D721Med (cell line): ENCODE results near the gene SAMD4A.

Experiments used
- DNase-seq: peaks from one replicate; pipeline ENCODE4 v3.0.0; 2011; ENCODE audit warnings: low spot score; ENCODE audit not compliant: insufficient read length
- FAIRE-seq: peaks from 2 replicates; lab custom pipeline; 2011; peaks lifted over from hg19 to GRCh38; lab: Jason Lieb, UNC
- TF ChIP-seq, protein P1 (sequence below): IDR thresholded peaks from 2 replicates; pipeline ENCODE4 v1.5.1; 2012; ENCODE audit warnings: mild to moderate bottlenecking, control low read depth; ENCODE audit not compliant: insufficient read depth; ENCODE audit errors: missing control alignments

Gene SAMD4A

DNA sequence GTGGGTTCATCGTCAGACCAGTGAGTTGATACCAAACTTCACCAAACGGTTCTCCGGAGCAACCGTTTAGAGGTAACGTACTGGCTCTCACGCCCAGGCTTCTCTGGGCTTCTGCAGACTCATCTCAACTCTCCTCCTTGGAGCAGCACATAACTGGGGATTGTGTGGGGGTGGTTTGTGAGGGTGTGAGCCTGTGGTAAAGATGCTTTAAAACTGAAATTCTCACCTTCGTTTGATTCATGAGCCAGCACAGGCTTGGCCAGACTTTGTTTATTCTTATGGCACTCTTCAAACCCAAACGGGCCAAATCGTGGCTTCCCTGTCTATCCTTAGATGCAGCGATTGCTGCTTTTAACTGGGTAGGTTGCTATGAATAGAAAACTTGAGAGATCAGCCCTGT is 121.3 kb downstream of the SAMD4A start:
- no peak for FAIRE-seq
- TF ChIP-seq, protein P1, sequence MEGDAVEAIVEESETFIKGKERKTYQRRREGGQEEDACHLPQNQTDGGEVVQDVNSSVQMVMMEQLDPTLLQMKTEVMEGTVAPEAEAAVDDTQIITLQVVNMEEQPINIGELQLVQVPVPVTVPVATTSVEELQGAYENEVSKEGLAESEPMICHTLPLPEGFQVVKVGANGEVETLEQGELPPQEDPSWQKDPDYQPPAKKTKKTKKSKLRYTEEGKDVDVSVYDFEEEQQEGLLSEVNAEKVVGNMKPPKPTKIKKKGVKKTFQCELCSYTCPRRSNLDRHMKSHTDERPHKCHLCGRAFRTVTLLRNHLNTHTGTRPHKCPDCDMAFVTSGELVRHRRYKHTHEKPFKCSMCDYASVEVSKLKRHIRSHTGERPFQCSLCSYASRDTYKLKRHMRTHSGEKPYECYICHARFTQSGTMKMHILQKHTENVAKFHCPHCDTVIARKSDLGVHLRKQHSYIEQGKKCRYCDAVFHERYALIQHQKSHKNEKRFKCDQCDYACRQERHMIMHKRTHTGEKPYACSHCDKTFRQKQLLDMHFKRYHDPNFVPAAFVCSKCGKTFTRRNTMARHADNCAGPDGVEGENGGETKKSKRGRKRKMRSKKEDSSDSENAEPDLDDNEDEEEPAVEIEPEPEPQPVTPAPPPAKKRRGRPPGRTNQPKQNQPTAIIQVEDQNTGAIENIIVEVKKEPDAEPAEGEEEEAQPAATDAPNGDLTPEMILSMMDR, result no peak
- DNase-seq, result no peak

- DNase-seq (no peak), FAIRE-seq (no peak)
- TF ChIP-seq, protein P1, result no peak
Measured at GRCh38 chr14:54689928-54690327, 123.0 kb downstream of the SAMD4A start.

DNA sequence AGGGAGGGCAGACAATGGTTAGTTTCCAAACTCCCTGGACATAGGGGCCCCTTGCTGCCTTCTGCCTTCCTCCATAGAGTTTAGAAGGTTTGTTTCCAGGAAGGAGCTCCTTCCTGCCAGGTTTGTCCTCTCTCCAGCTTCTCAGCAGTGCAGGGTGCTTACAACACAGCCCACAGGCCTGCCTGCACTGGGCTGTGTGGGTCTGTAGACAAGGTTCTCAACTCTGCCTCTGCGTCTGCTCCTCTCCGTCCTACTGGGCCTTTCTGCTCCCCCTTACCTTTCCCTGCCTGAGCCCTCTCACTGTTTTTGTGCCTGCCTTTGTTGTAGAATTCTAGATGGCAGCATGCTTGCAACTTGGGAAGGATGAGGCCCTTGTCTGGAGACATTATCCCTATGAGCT is 124.0 kb downstream of the SAMD4A start:
- TF ChIP-seq, protein P1, result no peak
- DNase-seq (no peak), FAIRE-seq (no peak)

- TF ChIP-seq, protein P1, result peak; percentile 73
- FAIRE-seq, result no peak
- DNase-seq, result no peak
Measured at GRCh38 chr14:54691525-54692283, 124.8 kb downstream of the SAMD4A start.

DNA sequence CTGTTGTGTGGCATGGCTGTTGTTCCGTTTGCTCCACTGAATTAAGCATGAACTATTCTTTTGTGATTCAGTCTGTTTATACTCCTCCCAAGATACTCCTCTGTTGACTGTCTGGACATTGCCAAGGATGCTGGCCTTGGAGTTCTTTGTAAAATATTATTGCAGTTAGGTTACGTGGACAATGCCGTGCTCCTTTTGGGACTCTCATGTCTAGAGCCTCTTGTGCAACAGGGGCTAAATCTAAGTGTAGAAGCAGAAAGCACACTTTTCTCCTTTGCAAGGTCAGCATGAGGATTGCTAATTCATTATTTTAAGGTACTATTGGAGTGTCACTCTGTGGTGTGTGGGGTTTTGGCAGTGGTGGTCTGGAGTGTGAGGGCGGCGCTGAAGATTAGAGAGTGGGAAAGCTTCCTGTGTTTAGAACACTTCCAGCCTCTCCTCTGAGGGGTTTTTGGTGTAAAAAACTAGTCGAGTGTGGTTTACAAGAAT is 125.4 kb downstream of the SAMD4A start:
- FAIRE-seq (no peak), DNase-seq (no peak)
- TF ChIP-seq, protein P1, result no peak

DNA sequence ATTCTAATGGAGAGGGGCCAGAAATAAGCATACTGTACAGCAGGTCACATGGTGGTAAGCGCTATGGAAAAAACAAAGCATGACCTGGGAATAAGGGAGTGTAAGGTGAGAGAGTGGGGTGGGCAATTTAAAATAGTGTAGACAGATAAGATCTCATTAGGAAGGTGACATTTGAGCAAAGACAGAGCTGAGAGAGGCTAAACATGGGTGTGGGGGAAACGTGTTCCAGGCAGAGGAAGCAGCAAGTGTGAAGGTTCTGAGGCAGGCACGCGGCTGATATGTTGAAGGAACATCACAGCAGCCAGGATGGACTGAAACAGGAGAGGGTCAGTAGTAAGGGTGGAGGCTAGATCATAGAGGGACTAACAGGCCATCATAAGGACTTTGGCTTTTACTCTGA is 126.8 kb downstream of the SAMD4A start:
- TF ChIP-seq, protein P1, result no peak
- no peak for FAIRE-seq
- no peak for DNase-seq

GRCh38 chr14:54695196-54695595 is 128.3 kb downstream of the SAMD4A start:
- TF ChIP-seq, protein P1, result no peak
- no peak for DNase-seq
- no peak for FAIRE-seq
